GM23338 (cell line): ENCODE results near the gene EHMT2.

Experiments used
- CREB1 ChIP-seq: fragments of 250-450 bp; sonication (Bioruptor Pico); IDR thresholded peaks from 2 replicates; pipeline ENCODE4 v1.5.0; 2020; ENCODE audit warnings: low read depth, mild to moderate bottlenecking, moderate library complexity
- EZH2 ChIP-seq: fragments of 200-600 bp; sonication (generic); IDR thresholded peaks from one replicate; pipeline ENCODE4 v1.8.0; 2017; ENCODE audit warnings: antibody characterized with exemption, mild to moderate bottlenecking, low read depth; ENCODE audit not compliant: unreplicated experiment
- EZH2phosphoT487 ChIP-seq: fragments of 200-600 bp; sonication (generic); IDR thresholded peaks from one replicate; pipeline ENCODE4 v1.8.1; 2018; ENCODE audit warnings: antibody characterized with exemption; ENCODE audit not compliant: unreplicated experiment
- JUNB ChIP-seq: IDR thresholded peaks from one replicate; pipeline ENCODE4 v1.6.1; 2016; ENCODE audit warnings: antibody characterized with exemption; ENCODE audit not compliant: unreplicated experiment
- NANOG ChIP-seq: IDR thresholded peaks from 2 replicates; pipeline ENCODE4 v1.6.1; 2016; ENCODE audit warnings: antibody characterized with exemption, borderline replicate concordance
- POLR2AphosphoS5 ChIP-seq: IDR thresholded peaks from 2 replicates; pipeline ENCODE4 v1.6.1; 2016; ENCODE audit warnings: antibody characterized with exemption, low read depth
- STAT1 ChIP-seq: IDR thresholded peaks from one replicate; pipeline ENCODE4 v1.6.1; 2016; ENCODE audit warnings: antibody characterized with exemption; ENCODE audit not compliant: unreplicated experiment
- ZNF114 ChIP-seq: fragments of 250-450 bp; sonication (Bioruptor Pico); IDR thresholded peaks from 2 replicates; pipeline ENCODE4 v1.5.0; 2020; ENCODE audit warnings: mild to moderate bottlenecking, moderate library complexity
- ZNF331 ChIP-seq: fragments of 250-450 bp; sonication (Bioruptor Pico); IDR thresholded peaks from 2 replicates; pipeline ENCODE4 v1.5.0; 2020; ENCODE audit warnings: low read depth, mild to moderate bottlenecking, moderate library complexity
- TF ChIP-seq, protein P1 (sequence below), 2 experiments: fragments of 200-600 bp in 1 of 2; sonication (generic) in 1 of 2; conservative IDR thresholded peaks; 2 replicates each; pipeline versions ENCODE4 v1.5.1 to v1.6.1; 2016 to 2017; ENCODE audit warnings: antibody characterized with exemption in 2 of 2, low read depth in 2 of 2, mild to moderate bottlenecking in 2 of 2, moderate library complexity in 1 of 2
- TF ChIP-seq, protein P2 (sequence below): IDR thresholded peaks from 2 replicates; pipeline ENCODE4 v1.6.1; 2016; ENCODE audit warnings: antibody characterized with exemption
- TF ChIP-seq, protein P3 (sequence below): IDR thresholded peaks from one replicate; pipeline ENCODE4 v1.6.1; 2018; ENCODE audit warnings: antibody characterized with exemption; ENCODE audit not compliant: unreplicated experiment
- TF ChIP-seq, protein P4 (sequence below): fragments of 250-450 bp; sonication (Bioruptor Pico); IDR thresholded peaks from 2 replicates; pipeline ENCODE4 v1.5.0; 2020; ENCODE audit warnings: mild to moderate bottlenecking, moderate library complexity

DNA sequence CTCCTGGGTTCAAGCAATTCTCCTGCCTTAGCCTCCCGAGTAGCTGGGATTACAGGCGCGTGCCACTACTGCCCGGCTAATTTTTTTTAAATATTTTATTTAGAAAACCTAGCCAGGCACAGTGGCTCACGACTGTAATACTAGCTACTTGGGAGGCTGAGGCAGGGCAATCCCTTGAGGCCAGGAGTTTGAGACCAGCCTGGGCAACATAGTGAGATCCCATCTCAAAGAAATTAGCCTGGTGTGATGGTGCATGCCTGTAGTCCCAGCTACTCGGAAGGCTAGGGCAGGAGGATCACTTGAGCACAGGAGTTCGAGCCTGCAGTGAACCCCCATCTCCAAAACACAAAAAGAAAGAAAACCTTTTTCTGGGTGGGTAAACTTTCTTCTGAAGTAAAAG, 21.1 kb downstream of the EHMT2 start:
- TF ChIP-seq POLR2AphosphoS5 = no peak
- TF ChIP-seq, protein P1, sequence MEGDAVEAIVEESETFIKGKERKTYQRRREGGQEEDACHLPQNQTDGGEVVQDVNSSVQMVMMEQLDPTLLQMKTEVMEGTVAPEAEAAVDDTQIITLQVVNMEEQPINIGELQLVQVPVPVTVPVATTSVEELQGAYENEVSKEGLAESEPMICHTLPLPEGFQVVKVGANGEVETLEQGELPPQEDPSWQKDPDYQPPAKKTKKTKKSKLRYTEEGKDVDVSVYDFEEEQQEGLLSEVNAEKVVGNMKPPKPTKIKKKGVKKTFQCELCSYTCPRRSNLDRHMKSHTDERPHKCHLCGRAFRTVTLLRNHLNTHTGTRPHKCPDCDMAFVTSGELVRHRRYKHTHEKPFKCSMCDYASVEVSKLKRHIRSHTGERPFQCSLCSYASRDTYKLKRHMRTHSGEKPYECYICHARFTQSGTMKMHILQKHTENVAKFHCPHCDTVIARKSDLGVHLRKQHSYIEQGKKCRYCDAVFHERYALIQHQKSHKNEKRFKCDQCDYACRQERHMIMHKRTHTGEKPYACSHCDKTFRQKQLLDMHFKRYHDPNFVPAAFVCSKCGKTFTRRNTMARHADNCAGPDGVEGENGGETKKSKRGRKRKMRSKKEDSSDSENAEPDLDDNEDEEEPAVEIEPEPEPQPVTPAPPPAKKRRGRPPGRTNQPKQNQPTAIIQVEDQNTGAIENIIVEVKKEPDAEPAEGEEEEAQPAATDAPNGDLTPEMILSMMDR (conservative IDR thresholded peaks at IDR 0.05; ENCODE audit: low read depth in 2 of 2) = no peak
- TF ChIP-seq, protein P2, sequence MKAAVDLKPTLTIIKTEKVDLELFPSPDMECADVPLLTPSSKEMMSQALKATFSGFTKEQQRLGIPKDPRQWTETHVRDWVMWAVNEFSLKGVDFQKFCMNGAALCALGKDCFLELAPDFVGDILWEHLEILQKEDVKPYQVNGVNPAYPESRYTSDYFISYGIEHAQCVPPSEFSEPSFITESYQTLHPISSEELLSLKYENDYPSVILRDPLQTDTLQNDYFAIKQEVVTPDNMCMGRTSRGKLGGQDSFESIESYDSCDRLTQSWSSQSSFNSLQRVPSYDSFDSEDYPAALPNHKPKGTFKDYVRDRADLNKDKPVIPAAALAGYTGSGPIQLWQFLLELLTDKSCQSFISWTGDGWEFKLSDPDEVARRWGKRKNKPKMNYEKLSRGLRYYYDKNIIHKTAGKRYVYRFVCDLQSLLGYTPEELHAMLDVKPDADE = no peak
- TF ChIP-seq, protein P3, sequence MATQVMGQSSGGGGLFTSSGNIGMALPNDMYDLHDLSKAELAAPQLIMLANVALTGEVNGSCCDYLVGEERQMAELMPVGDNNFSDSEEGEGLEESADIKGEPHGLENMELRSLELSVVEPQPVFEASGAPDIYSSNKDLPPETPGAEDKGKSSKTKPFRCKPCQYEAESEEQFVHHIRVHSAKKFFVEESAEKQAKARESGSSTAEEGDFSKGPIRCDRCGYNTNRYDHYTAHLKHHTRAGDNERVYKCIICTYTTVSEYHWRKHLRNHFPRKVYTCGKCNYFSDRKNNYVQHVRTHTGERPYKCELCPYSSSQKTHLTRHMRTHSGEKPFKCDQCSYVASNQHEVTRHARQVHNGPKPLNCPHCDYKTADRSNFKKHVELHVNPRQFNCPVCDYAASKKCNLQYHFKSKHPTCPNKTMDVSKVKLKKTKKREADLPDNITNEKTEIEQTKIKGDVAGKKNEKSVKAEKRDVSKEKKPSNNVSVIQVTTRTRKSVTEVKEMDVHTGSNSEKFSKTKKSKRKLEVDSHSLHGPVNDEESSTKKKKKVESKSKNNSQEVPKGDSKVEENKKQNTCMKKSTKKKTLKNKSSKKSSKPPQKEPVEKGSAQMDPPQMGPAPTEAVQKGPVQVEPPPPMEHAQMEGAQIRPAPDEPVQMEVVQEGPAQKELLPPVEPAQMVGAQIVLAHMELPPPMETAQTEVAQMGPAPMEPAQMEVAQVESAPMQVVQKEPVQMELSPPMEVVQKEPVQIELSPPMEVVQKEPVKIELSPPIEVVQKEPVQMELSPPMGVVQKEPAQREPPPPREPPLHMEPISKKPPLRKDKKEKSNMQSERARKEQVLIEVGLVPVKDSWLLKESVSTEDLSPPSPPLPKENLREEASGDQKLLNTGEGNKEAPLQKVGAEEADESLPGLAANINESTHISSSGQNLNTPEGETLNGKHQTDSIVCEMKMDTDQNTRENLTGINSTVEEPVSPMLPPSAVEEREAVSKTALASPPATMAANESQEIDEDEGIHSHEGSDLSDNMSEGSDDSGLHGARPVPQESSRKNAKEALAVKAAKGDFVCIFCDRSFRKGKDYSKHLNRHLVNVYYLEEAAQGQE = no peak
- no peak for TF ChIP-seq EZH2phosphoT487
- no peak for TF ChIP-seq EZH2
- TF ChIP-seq ZNF331 (CRISPR knock-in tag) = no peak
- TF ChIP-seq JUNB = no peak
- TF ChIP-seq CREB1 (CRISPR knock-in tag) = no peak
- no peak for TF ChIP-seq STAT1
- TF ChIP-seq NANOG = no peak
- TF ChIP-seq ZNF114 (CRISPR knock-in tag) = no peak
- TF ChIP-seq, protein P4, sequence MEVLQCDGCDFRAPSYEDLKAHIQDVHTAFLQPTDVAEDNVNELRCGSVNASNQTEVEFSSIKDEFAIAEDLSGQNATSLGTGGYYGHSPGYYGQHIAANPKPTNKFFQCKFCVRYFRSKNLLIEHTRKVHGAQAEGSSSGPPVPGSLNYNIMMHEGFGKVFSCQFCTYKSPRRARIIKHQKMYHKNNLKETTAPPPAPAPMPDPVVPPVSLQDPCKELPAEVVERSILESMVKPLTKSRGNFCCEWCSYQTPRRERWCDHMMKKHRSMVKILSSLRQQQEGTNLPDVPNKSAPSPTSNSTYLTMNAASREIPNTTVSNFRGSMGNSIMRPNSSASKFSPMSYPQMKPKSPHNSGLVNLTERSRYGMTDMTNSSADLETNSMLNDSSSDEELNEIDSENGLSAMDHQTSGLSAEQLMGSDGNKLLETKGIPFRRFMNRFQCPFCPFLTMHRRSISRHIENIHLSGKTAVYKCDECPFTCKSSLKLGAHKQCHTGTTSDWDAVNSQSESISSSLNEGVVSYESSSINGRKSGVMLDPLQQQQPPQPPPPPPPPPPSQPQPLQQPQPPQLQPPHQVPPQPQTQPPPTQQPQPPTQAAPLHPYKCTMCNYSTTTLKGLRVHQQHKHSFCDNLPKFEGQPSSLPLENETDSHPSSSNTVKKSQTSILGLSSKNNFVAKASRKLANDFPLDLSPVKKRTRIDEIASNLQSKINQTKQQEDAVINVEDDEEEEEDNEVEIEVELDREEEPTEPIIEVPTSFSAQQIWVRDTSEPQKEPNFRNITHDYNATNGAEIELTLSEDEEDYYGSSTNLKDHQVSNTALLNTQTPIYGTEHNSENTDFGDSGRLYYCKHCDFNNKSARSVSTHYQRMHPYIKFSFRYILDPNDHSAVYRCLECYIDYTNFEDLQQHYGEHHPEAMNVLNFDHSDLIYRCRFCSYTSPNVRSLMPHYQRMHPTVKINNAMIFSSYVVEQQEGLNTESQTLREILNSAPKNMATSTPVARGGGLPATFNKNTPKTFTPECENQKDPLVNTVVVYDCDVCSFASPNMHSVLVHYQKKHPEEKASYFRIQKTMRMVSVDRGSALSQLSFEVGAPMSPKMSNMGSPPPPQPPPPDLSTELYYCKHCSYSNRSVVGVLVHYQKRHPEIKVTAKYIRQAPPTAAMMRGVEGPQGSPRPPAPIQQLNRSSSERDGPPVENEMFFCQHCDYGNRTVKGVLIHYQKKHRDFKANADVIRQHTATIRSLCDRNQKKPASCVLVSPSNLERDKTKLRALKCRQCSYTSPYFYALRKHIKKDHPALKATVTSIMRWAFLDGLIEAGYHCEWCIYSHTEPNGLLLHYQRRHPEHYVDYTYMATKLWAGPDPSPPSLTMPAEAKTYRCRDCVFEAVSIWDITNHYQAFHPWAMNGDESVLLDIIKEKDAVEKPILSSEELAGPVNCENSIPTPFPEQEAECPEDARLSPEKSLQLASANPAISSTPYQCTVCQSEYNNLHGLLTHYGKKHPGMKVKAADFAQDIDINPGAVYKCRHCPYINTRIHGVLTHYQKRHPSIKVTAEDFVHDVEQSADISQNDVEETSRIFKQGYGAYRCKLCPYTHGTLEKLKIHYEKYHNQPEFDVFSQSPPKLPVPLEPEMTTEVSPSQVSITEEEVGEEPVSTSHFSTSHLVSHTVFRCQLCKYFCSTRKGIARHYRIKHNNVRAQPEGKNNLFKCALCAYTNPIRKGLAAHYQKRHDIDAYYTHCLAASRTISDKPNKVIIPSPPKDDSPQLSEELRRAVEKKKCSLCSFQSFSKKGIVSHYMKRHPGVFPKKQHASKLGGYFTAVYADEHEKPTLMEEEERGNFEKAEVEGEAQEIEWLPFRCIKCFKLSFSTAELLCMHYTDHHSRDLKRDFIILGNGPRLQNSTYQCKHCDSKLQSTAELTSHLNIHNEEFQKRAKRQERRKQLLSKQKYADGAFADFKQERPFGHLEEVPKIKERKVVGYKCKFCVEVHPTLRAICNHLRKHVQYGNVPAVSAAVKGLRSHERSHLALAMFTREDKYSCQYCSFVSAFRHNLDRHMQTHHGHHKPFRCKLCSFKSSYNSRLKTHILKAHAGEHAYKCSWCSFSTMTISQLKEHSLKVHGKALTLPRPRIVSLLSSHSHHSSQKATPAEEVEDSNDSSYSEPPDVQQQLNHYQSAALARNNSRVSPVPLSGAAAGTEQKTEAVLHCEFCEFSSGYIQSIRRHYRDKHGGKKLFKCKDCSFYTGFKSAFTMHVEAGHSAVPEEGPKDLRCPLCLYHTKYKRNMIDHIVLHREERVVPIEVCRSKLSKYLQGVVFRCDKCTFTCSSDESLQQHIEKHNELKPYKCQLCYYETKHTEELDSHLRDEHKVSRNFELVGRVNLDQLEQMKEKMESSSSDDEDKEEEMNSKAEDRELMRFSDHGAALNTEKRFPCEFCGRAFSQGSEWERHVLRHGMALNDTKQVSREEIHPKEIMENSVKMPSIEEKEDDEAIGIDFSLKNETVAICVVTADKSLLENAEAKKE (CRISPR knock-in tag) = no peak
